Measurements from ENCODE around the gene STPG3. TPM values are rescaled to one million over a fixed set of nuclear protein-coding genes. Genes with fewer than 3 reads are reported as not detected.

Gene STPG3
- total RNA-seq, 1 donor from 2014 or later = not detected

DNA sequence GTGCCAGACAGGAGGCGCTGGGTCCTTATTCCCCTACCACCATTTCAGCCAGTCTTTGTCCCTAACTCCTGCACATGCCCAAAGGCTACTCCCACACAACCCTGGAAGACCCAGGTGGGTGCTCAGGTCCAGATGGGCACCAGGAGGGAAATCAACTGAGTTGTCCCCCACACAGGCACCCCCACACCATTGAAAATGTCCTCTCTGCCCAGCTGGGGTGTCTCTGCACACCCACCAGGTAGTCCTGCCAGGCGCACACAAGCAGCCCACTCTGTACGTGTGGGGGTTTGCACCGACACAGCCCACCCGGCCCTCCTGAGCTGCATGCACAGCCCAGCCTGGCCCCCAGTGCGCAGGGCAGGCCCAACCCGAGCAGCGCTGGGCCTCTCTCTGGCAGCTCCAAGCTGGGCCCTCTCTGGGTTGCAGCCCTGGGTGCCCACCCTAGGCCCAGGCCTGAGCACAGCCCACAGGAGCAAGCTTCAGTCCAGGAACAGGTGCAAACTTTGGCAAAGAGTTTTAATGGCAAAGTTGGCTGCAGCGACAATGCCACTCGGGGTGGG lies 31.2 kb upstream of the STPG3 start:
- H3K36me3 Mint-ChIP-seq (ENCODE audit: insufficient read depth) = peaks cover 3% of the 10 kb centered on the region
- peaks cover 10% of the 10 kb centered on the region for H3K4me1 Mint-ChIP-seq (ENCODE audit: low read depth)
- no peak for DNase-seq (ENCODE audit: low spot score, unreplicated experiment)
- H3K27ac Mint-ChIP-seq = no peak overlapping the region
- no peaks in the 10 kb centered on the region for H3K27me3 Mint-ChIP-seq
- H3K4me3 Mint-ChIP-seq (ENCODE audit: low read depth) = peak overlapping the region; percentile 16
- no peaks in the 10 kb centered on the region for H3K9me3 Mint-ChIP-seq (ENCODE audit: low read depth)
- TF ChIP-seq, protein P1, sequence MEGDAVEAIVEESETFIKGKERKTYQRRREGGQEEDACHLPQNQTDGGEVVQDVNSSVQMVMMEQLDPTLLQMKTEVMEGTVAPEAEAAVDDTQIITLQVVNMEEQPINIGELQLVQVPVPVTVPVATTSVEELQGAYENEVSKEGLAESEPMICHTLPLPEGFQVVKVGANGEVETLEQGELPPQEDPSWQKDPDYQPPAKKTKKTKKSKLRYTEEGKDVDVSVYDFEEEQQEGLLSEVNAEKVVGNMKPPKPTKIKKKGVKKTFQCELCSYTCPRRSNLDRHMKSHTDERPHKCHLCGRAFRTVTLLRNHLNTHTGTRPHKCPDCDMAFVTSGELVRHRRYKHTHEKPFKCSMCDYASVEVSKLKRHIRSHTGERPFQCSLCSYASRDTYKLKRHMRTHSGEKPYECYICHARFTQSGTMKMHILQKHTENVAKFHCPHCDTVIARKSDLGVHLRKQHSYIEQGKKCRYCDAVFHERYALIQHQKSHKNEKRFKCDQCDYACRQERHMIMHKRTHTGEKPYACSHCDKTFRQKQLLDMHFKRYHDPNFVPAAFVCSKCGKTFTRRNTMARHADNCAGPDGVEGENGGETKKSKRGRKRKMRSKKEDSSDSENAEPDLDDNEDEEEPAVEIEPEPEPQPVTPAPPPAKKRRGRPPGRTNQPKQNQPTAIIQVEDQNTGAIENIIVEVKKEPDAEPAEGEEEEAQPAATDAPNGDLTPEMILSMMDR (IDR thresholded peaks at IDR 0.05; ENCODE audit: unreplicated experiment) = no peak

DNA sequence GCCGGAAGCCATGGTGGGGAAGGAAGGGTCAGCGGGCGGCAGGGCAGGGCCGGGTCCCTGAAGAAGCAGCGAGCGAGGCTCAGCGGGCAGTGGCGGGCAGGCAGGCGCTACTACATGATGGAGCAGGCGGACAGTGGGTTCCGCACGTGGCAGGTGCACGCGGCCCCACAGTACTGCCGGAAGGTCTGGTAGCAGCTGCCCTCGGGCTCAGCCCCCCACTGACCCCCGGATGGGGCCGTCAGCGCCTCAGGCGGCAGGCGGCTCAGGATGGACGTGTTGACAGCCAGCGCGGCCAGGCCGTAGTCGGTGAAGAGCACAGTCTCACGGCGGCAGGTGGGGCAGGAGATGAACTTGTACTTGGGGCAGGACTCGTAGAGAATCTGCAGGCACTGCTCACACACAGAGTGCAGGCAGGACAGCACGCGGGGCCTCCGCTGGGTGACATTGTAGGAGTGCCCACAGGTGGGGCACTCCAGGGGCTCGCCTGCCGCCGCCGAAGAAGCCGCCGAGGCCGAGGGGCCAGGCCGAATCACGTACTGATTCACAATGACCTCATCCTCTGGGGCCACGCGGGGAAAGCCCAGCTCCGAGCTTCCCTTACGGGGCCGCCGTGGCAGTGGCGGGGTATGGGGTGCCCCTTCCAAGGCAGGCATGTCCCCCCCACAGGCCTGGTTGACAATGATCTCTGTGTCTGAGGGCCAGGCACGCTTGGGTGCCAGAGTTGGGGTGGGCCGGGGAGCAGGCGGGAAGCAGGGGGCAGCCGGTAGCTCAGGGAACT lies 30.6 kb upstream of the STPG3 start:
- Mint-ChIP-seq H3K36me3 (ENCODE audit: insufficient read depth) (peaks cover 2% of the 10 kb centered on the region), H3K27me3 (no peaks in the 10 kb centered on the region), H3K4me1 (ENCODE audit: low read depth) (peaks cover 10% of the 10 kb centered on the region), H3K27ac (no peak overlapping the region), H3K9me3 (ENCODE audit: low read depth) (no peaks in the 10 kb centered on the region), H3K4me3 (ENCODE audit: low read depth) (peak overlapping the region; percentile 47)
- DNase-seq (ENCODE audit: low spot score, unreplicated experiment) = no peak
- TF ChIP-seq, protein P1 (IDR thresholded peaks at IDR 0.05; ENCODE audit: unreplicated experiment) = no peak

DNA sequence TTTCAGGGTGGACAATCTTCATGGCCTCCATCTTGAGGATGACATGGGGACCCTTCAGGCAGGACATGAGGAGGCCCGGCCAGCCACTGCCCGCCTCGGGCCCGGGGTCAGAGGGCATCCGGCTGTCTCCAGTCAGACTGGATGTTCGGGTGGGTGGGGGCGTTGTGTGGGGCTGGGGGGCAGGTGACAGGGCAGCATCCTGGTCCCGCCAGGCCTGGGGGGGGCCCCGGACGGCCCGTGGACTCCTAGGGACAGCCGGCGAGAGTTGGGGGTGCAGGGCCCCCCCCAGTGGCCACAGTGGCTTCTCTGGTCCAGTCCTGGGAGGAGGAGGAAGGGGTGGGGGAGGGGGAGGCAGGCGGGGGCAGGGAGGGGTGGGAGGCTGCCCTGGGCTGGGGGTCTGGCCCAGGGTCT lies 30.0 kb upstream of the STPG3 start:
- Mint-ChIP-seq H3K9me3 (ENCODE audit: low read depth) (no peaks in the 10 kb centered on the region), H3K27ac (no peak overlapping the region), H3K4me1 (ENCODE audit: low read depth) (peaks cover 10% of the 10 kb centered on the region), H3K27me3 (no peaks in the 10 kb centered on the region), H3K36me3 (ENCODE audit: insufficient read depth) (peaks cover 1% of the 10 kb centered on the region), H3K4me3 (ENCODE audit: low read depth) (peak overlapping the region; percentile 47)
- TF ChIP-seq, protein P1 (IDR thresholded peaks at IDR 0.05; ENCODE audit: unreplicated experiment) = no peak
- DNase-seq (ENCODE audit: low spot score, unreplicated experiment) = no peak

DNA sequence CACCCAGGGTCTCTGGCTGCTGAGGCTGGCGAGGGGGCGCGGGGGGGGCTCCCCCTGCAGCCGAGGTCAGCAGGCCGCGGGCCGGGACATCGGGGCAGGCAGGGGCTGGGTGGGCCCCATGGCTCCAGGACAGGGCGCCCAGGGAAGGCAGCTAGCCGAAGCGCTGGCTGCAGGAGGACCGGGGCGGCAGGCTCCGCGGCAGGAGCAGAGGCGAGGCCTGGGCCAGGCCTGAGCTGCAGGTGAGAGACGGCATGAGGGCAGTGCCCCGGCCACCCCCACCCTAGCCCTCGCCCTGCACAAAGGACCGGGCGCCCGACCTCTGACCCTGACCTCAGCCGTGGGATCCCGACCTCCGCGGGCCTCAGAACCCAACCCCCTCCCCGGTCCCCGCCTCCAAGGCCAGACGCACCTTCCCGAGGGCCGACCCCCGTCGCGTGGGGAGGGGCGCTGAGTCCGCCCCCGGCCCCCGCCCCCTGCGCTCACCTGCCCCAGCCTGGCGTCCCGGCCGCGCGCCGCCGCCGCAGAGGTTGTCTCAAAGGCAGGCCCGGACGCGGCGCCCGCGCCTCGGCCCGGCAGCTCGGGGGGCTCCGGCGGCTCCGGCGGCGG lies 29.5 kb upstream of the STPG3 start:
- Mint-ChIP-seq H3K27me3 (no peaks in the 10 kb centered on the region), H3K27ac (no peak overlapping the region), H3K4me1 (ENCODE audit: low read depth) (peaks cover 10% of the 10 kb centered on the region), H3K36me3 (ENCODE audit: insufficient read depth) (peaks cover 1% of the 10 kb centered on the region), H3K9me3 (ENCODE audit: low read depth) (no peaks in the 10 kb centered on the region), H3K4me3 (ENCODE audit: low read depth) (peak overlapping the region; percentile 60)
- TF ChIP-seq, protein P1 (IDR thresholded peaks at IDR 0.05; ENCODE audit: unreplicated experiment) = no peak
- peak; percentile 62 for DNase-seq (ENCODE audit: low spot score, unreplicated experiment)

DNA sequence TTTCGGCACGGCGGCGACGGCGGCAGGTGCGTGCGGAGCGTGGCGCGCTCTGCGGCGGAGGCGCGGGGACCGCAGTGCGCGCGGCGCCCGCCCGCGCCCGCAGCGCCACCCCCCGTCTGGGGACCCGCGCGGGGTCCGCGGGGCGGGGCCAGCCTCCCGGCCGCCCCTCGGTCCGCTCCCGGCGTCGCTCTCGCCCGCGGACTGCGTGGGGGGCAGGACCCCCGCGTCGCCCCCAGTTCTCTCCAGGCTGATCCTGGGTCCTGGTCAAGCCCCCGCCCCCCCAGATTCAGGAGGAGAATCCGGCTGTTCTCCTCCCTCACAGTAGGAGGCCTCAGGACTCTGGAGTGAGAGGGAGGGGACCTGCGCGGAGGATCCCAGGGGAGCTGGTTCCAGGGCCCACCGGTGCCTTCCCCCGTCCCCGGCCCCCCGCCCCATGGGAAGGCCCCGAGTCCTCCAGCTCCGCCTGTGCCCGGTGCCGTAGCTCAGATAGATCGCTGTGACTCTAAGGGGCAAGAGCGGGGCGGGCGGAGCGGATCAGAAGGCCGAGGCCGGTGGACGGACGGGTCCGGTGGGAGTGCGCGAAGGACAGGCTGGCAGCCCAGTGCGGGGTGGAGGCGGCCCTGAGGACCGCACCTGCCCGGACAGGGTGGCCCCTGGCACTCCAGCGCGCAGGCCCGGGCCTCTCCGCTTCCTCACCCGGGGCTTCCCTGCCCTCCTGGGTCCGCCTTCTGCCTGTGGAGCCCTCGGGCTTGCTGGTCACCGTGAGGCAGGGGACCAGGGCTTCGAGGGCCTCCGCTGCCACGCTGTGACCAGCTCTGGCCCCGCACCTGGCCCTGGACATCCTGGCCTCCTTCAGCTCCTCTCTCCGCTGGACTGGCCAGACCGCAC lies 28.7 kb upstream of the STPG3 start, which contains the start of gene RNF208:
Gene RNF208, minus strand, starts transcription at position 51 of the 888 bp plus-strand sequence. CDS start 1,028 bp downstream, outside the sequence.
- no peaks in the 10 kb centered on the region for H3K9me3 Mint-ChIP-seq (ENCODE audit: low read depth)
- TF ChIP-seq, protein P1 (IDR thresholded peaks at IDR 0.05; ENCODE audit: unreplicated experiment) = peak; percentile 19

More for the DNA sequence above, 28.7 kb upstream of the STPG3 start, which contains the start of gene RNF208:
- Mint-ChIP-seq H3K4me1 (ENCODE audit: low read depth) (peaks cover 10% of the 10 kb centered on the region), H3K27ac (peak within 1 kb of the TSS; percentile 96), H3K4me3 (ENCODE audit: low read depth) (peak within 1 kb of the TSS; percentile 78), H3K27me3 (no peaks in the 10 kb centered on the region), H3K36me3 (ENCODE audit: insufficient read depth) (peaks cover 1% of the 10 kb centered on the region)
- DNase-seq (ENCODE audit: low spot score, unreplicated experiment) = peak; percentile 50

All from progenitor cell of endocrine pancreas (in vitro differentiated cells).